GM23338 (cell line): ENCODE data around the gene RNF150. TPM values are rescaled to one million over a fixed set of nuclear protein-coding genes. Genes with fewer than 3 reads are reported as not detected.

ENCODE experiments used
- ATAC-seq: fragments of 200-7000 bp; cut with Tn5 transposase; 3 replicates; pipeline ENCODE4 v1.9.1; 2020
- DNase-seq: peaks from one replicate; pipeline ENCODE4 v3.0.0-alpha.2; 2015; ENCODE audit warnings: low spot score
- H2AFZ ChIP-seq: fragments of 200-600 bp; sonication (generic); 2 replicates; pipeline ENCODE4 v1.8.0; 2016; ENCODE audit warnings: antibody characterized with exemption, mild to moderate bottlenecking, moderate library complexity
- H3F3A ChIP-seq: fragments of 200-600 bp; sonication (generic); replicated peaks from 2 replicates; pipeline ENCODE4 v1.8.0; 2017; ENCODE audit warnings: antibody characterized with exemption, mixed run types, low read depth
- H3K27ac ChIP-seq: fragments of 200-600 bp; sonication (generic); 2 replicates; pipeline ENCODE4 v1.6.1; 2016; ENCODE audit warnings: low read depth
- H3K27me3 ChIP-seq: fragments of 200-600 bp; sonication (generic); 2 replicates; pipeline ENCODE4 v1.8.0; 2016; ENCODE audit warnings: mild to moderate bottlenecking, mixed run types, moderate library complexity; ENCODE audit not compliant: insufficient read depth
- H3K36me3 ChIP-seq: fragments of 200-600 bp; sonication (generic); 2 replicates; pipeline ENCODE4 v1.8.0; 2016; ENCODE audit warnings: mild to moderate bottlenecking; ENCODE audit not compliant: insufficient read depth
- H3K4me1 ChIP-seq: fragments of 200-600 bp; sonication (generic); 2 replicates; pipeline ENCODE4 v1.8.0; 2016; ENCODE audit warnings: mild to moderate bottlenecking, moderate library complexity; ENCODE audit not compliant: insufficient read depth
- H3K4me2 ChIP-seq: fragments of 200-600 bp; sonication (generic); 2 replicates; pipeline ENCODE4 v1.7.1; 2017; ENCODE audit warnings: mixed run types
- H3K4me3 ChIP-seq: fragments of 200-600 bp; sonication (generic); 2 replicates; pipeline ENCODE4 v1.6.1; 2016; ENCODE audit warnings: mixed run types
- H3K79me2 ChIP-seq: fragments of 200-600 bp; sonication (generic); replicated peaks from 2 replicates; pipeline ENCODE4 v1.8.0; 2017; ENCODE audit warnings: mild to moderate bottlenecking; ENCODE audit not compliant: insufficient read depth
- H3K9me2 ChIP-seq: fragments of 200-600 bp; sonication (generic); 2 replicates; pipeline ENCODE4 v1.8.0; 2017; ENCODE audit not compliant: insufficient read depth
- H4K20me1 ChIP-seq: fragments of 200-600 bp; sonication (generic); replicated peaks from 2 replicates; pipeline ENCODE4 v1.8.0; 2017; ENCODE audit warnings: mild to moderate bottlenecking; ENCODE audit not compliant: insufficient read depth
- H3K27ac Mint-ChIP-seq: 2 replicates; pipeline ENCODE4 v1.8.0; 2020; ENCODE audit warnings: inconsistent platforms, mild to moderate bottlenecking, moderate library complexity, mixed read lengths
- H3K27me3 Mint-ChIP-seq: 3 replicates; pipeline ENCODE4 v1.8.0; 2022; ENCODE audit warnings: low read depth, mild to moderate bottlenecking, moderate library complexity, mixed read lengths, inconsistent platforms; ENCODE audit not compliant: insufficient read depth, poor library complexity
- H3K36me3 Mint-ChIP-seq: 3 replicates; pipeline ENCODE4 v1.8.0; 2021; ENCODE audit warnings: low read depth, mild to moderate bottlenecking, inconsistent platforms, moderate library complexity, mixed read lengths
- H3K4me1 Mint-ChIP-seq: 3 replicates; pipeline ENCODE4 v1.8.0; 2020; ENCODE audit warnings: mild to moderate bottlenecking, inconsistent platforms, mixed read lengths
- H3K4me3 Mint-ChIP-seq: 3 replicates; pipeline ENCODE4 v1.8.0; 2021; ENCODE audit warnings: moderate library complexity, mild to moderate bottlenecking, inconsistent platforms, mixed read lengths
- H3K9me3 Mint-ChIP-seq: 3 replicates; pipeline ENCODE4 v1.8.0; 2020; ENCODE audit warnings: moderate library complexity, mild to moderate bottlenecking, inconsistent platforms, mixed read lengths
- CREB1 ChIP-seq: fragments of 250-450 bp; sonication (Bioruptor Pico); IDR thresholded peaks from 2 replicates; pipeline ENCODE4 v1.5.0; 2020; ENCODE audit warnings: low read depth, mild to moderate bottlenecking, moderate library complexity
- CTCF ChIP-seq, 2 experiments: fragments of 200-600 bp in 1 of 2; sonication (generic) in 1 of 2; conservative IDR thresholded peaks; 2 replicates each; pipeline versions ENCODE4 v1.5.1 to v1.6.1; 2016 to 2017; ENCODE audit warnings: antibody characterized with exemption in 2 of 2, low read depth in 2 of 2, mild to moderate bottlenecking in 2 of 2, moderate library complexity in 1 of 2
- ETS1 ChIP-seq: IDR thresholded peaks from 2 replicates; pipeline ENCODE4 v1.6.1; 2016; ENCODE audit warnings: antibody characterized with exemption
- EZH2 ChIP-seq: fragments of 200-600 bp; sonication (generic); IDR thresholded peaks from one replicate; pipeline ENCODE4 v1.8.0; 2017; ENCODE audit warnings: antibody characterized with exemption, mild to moderate bottlenecking, low read depth; ENCODE audit not compliant: unreplicated experiment
- EZH2phosphoT487 ChIP-seq: fragments of 200-600 bp; sonication (generic); IDR thresholded peaks from one replicate; pipeline ENCODE4 v1.8.1; 2018; ENCODE audit warnings: antibody characterized with exemption; ENCODE audit not compliant: unreplicated experiment
- JUNB ChIP-seq: IDR thresholded peaks from one replicate; pipeline ENCODE4 v1.6.1; 2016; ENCODE audit warnings: antibody characterized with exemption; ENCODE audit not compliant: unreplicated experiment
- NANOG ChIP-seq: IDR thresholded peaks from 2 replicates; pipeline ENCODE4 v1.6.1; 2016; ENCODE audit warnings: antibody characterized with exemption, borderline replicate concordance
- POLR2AphosphoS5 ChIP-seq: IDR thresholded peaks from 2 replicates; pipeline ENCODE4 v1.6.1; 2016; ENCODE audit warnings: antibody characterized with exemption, low read depth
- REST ChIP-seq: IDR thresholded peaks from one replicate; pipeline ENCODE4 v1.6.1; 2018; ENCODE audit warnings: antibody characterized with exemption; ENCODE audit not compliant: unreplicated experiment
- STAT1 ChIP-seq: IDR thresholded peaks from one replicate; pipeline ENCODE4 v1.6.1; 2016; ENCODE audit warnings: antibody characterized with exemption; ENCODE audit not compliant: unreplicated experiment
- ZNF114 ChIP-seq: fragments of 250-450 bp; sonication (Bioruptor Pico); IDR thresholded peaks from 2 replicates; pipeline ENCODE4 v1.5.0; 2020; ENCODE audit warnings: mild to moderate bottlenecking, moderate library complexity
- ZNF331 ChIP-seq: fragments of 250-450 bp; sonication (Bioruptor Pico); IDR thresholded peaks from 2 replicates; pipeline ENCODE4 v1.5.0; 2020; ENCODE audit warnings: low read depth, mild to moderate bottlenecking, moderate library complexity
- polyA plus RNA-seq: library from polyadenylated mRNA; unstranded; fragments of >200 nt; fragmentation: Nextera tagmentation; extraction: Ambion mirVana; gene quantifications from 2 replicates; pipeline ENCODE4 v1.2.1, GENCODE V29; 2016
- total RNA-seq: library from RNA; depleted of rRNA; stranded (reverse); fragments of >200 nt; shearing (Covaris generic); gene quantifications from 2 replicates; pipeline ENCODE4 v1.2.3, GENCODE V29; 2014
- TF ChIP-seq, protein P1 (sequence below): fragments of 250-450 bp; sonication (Bioruptor Pico); IDR thresholded peaks from 2 replicates; pipeline ENCODE4 v1.5.0; 2020; ENCODE audit warnings: mild to moderate bottlenecking, moderate library complexity

Gene RNF150
- total and polyA plus RNA-seq, 2 experiments from 2014 or later: 1.3 to 6.1 TPM

- H3K4me1 Mint-ChIP-seq: no peaks in the 10 kb centered on the region
- Histone ChIP-seq H3K9me2 (no peaks in the 10 kb centered on the region), H3K4me1 (no peaks in the 10 kb centered on the region), H3K4me3 (no peak overlapping the region), H4K20me1 (no peaks in the 10 kb centered on the region), H3F3A (no peaks in the 10 kb centered on the region), H3K27ac (no peak overlapping the region), H2AFZ (no peak overlapping the region), H3K27me3 (no peaks in the 10 kb centered on the region), H3K36me3 (no peaks in the 10 kb centered on the region), H3K79me2 (no peaks in the 10 kb centered on the region), H3K4me2 (no peak overlapping the region)
- TF ChIP-seq JUNB (no peak), POLR2AphosphoS5 (no peak), NANOG (no peak), EZH2 (no peak), EZH2phosphoT487 (no peak), REST (no peak), CREB1 (CRISPR knock-in tag) (no peak), ZNF331 (CRISPR knock-in tag) (no peak), ETS1 (no peak), STAT1 (no peak), ZNF114 (no peak), CTCF (conservative IDR thresholded peaks at IDR 0.05; ENCODE audit: low read depth in 2 of 2) (no peak)
- TF ChIP-seq, protein P1, sequence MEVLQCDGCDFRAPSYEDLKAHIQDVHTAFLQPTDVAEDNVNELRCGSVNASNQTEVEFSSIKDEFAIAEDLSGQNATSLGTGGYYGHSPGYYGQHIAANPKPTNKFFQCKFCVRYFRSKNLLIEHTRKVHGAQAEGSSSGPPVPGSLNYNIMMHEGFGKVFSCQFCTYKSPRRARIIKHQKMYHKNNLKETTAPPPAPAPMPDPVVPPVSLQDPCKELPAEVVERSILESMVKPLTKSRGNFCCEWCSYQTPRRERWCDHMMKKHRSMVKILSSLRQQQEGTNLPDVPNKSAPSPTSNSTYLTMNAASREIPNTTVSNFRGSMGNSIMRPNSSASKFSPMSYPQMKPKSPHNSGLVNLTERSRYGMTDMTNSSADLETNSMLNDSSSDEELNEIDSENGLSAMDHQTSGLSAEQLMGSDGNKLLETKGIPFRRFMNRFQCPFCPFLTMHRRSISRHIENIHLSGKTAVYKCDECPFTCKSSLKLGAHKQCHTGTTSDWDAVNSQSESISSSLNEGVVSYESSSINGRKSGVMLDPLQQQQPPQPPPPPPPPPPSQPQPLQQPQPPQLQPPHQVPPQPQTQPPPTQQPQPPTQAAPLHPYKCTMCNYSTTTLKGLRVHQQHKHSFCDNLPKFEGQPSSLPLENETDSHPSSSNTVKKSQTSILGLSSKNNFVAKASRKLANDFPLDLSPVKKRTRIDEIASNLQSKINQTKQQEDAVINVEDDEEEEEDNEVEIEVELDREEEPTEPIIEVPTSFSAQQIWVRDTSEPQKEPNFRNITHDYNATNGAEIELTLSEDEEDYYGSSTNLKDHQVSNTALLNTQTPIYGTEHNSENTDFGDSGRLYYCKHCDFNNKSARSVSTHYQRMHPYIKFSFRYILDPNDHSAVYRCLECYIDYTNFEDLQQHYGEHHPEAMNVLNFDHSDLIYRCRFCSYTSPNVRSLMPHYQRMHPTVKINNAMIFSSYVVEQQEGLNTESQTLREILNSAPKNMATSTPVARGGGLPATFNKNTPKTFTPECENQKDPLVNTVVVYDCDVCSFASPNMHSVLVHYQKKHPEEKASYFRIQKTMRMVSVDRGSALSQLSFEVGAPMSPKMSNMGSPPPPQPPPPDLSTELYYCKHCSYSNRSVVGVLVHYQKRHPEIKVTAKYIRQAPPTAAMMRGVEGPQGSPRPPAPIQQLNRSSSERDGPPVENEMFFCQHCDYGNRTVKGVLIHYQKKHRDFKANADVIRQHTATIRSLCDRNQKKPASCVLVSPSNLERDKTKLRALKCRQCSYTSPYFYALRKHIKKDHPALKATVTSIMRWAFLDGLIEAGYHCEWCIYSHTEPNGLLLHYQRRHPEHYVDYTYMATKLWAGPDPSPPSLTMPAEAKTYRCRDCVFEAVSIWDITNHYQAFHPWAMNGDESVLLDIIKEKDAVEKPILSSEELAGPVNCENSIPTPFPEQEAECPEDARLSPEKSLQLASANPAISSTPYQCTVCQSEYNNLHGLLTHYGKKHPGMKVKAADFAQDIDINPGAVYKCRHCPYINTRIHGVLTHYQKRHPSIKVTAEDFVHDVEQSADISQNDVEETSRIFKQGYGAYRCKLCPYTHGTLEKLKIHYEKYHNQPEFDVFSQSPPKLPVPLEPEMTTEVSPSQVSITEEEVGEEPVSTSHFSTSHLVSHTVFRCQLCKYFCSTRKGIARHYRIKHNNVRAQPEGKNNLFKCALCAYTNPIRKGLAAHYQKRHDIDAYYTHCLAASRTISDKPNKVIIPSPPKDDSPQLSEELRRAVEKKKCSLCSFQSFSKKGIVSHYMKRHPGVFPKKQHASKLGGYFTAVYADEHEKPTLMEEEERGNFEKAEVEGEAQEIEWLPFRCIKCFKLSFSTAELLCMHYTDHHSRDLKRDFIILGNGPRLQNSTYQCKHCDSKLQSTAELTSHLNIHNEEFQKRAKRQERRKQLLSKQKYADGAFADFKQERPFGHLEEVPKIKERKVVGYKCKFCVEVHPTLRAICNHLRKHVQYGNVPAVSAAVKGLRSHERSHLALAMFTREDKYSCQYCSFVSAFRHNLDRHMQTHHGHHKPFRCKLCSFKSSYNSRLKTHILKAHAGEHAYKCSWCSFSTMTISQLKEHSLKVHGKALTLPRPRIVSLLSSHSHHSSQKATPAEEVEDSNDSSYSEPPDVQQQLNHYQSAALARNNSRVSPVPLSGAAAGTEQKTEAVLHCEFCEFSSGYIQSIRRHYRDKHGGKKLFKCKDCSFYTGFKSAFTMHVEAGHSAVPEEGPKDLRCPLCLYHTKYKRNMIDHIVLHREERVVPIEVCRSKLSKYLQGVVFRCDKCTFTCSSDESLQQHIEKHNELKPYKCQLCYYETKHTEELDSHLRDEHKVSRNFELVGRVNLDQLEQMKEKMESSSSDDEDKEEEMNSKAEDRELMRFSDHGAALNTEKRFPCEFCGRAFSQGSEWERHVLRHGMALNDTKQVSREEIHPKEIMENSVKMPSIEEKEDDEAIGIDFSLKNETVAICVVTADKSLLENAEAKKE: no peak
- DNase-seq: no peak
- no peak overlapping the region for H3K27ac Mint-ChIP-seq
- H3K27me3 Mint-ChIP-seq: peaks cover 7% of the 10 kb centered on the region
- H3K36me3 Mint-ChIP-seq: peaks cover 5% of the 10 kb centered on the region; the same call in 1 of the 3 replicates
- peaks cover 9% of the 10 kb centered on the region for H3K9me3 Mint-ChIP-seq
- ATAC-seq: no peak
- H3K4me3 Mint-ChIP-seq: no peak overlapping the region
Measured at GRCh38 chr4:141159027-141159426, 25.8 kb upstream of the RNF150 start.
